Fibroblast of lung (primary cell): Measurements from ENCODE around the gene CYTH4. TPM values are rescaled to one million over a fixed set of nuclear protein-coding genes. Genes with fewer than 3 reads are reported as not detected.

Experiments used
- DNase-seq, 2 donors: peaks; one replicate each; pipeline versions ENCODE4 v3.0.0 to v3.0.0-alpha.2; 2010; ENCODE audit warnings: low read depth in 2 of 2
- H2AFZ ChIP-seq: 2 replicates; pipeline ENCODE4 v1.5.1; 2012; ENCODE audit warnings: low read length, control low read depth, inconsistent platforms
- H3K27ac ChIP-seq: 2 replicates; pipeline ENCODE4 v1.5.1; 2011; ENCODE audit warnings: low read length, control low read depth; ENCODE audit not compliant: insufficient read depth
- H3K27me3 ChIP-seq: 2 replicates; pipeline ENCODE4 v1.5.1; 2011; ENCODE audit warnings: mild to moderate bottlenecking, low read length; ENCODE audit not compliant: control insufficient read depth, insufficient read depth
- H3K36me3 ChIP-seq: 2 replicates; pipeline ENCODE4 v1.5.1; 2011; ENCODE audit warnings: low read length; ENCODE audit not compliant: control insufficient read depth, insufficient read depth
- H3K4me1 ChIP-seq: 2 replicates; pipeline ENCODE4 v1.5.1; 2011; ENCODE audit warnings: low read length; ENCODE audit not compliant: control insufficient read depth, insufficient read depth; ENCODE audit errors: extremely low read depth
- H3K4me2 ChIP-seq: 2 replicates; pipeline ENCODE4 v1.5.1; 2011; ENCODE audit warnings: low read length, control low read depth; ENCODE audit not compliant: insufficient read depth; ENCODE audit errors: extremely low read depth
- H3K4me3 ChIP-seq, 4 experiments: fragments of 200-600 bp in 1 of 4; sonication (generic) in 1 of 4; replicated peaks in 1 of 4; 2 replicates each; pipeline ENCODE4 v1.5.1; 2011 to 2016; ENCODE audit warnings: low read length in 4 of 4, low read depth in 3 of 4, mild to moderate bottlenecking in 3 of 4, control low read depth in 2 of 4, inconsistent platforms in 1 of 4, mixed read lengths in 1 of 4; ENCODE audit not compliant: insufficient read depth in 1 of 4; ENCODE audit errors: control extremely low read depth in 1 of 4
- H3K79me2 ChIP-seq: 2 replicates; pipeline ENCODE4 v1.5.1; 2012; ENCODE audit warnings: mild to moderate bottlenecking, low read length, inconsistent platforms; ENCODE audit not compliant: control insufficient read depth, insufficient read depth
- H3K9ac ChIP-seq: 2 replicates; pipeline ENCODE4 v1.5.1; 2011; ENCODE audit warnings: mild to moderate bottlenecking, low read length, control low read depth; ENCODE audit not compliant: insufficient read depth
- H3K9me3 ChIP-seq: 2 replicates; pipeline ENCODE4 v1.5.1; 2012; ENCODE audit warnings: low read depth, low read length; ENCODE audit not compliant: control insufficient read depth, insufficient read depth
- H4K20me1 ChIP-seq: 2 replicates; pipeline ENCODE4 v1.5.1; 2011; ENCODE audit warnings: low read length; ENCODE audit not compliant: control insufficient read depth, insufficient read depth; ENCODE audit errors: extremely low read depth
- EZH2 ChIP-seq: IDR thresholded peaks from 2 replicates; pipeline ENCODE4 v1.5.1; 2012; ENCODE audit warnings: low read length, control low read depth, mild to moderate bottlenecking; ENCODE audit errors: missing control alignments
- polyA plus RNA-seq, 2 donors: library from polyadenylated mRNA; depleted of rRNA in 1 of 2; stranded (reverse) in 1 of 2; unstranded in 1 of 2; fragments of >200 nt; gene quantifications; 2 replicates each; pipeline ENCODE4 v1.2.1, GENCODE V29; 2011 to 2012; ENCODE audit warnings: missing spikeins in 1 of 2
- total RNA-seq: library from RNA; depleted of rRNA; stranded (reverse); fragments of >200 nt; gene quantifications from 2 replicates; pipeline ENCODE4 v1.2.1, GENCODE V29; 2014
- TF ChIP-seq, protein P1 (sequence below), 2 donors: IDR thresholded peaks in 1 of 2; conservative IDR thresholded peaks in 1 of 2; 1 replicate in 1 of 2; 2 replicates in 1 of 2; pipeline ENCODE4 v1.5.1; 2011 to 2012; ENCODE audit warnings: low read length in 2 of 2, control low read depth in 1 of 2, inconsistent platforms in 1 of 2, low read depth in 1 of 2, mild to moderate bottlenecking in 1 of 2

CYTH4 gene
- total and polyA plus RNA-seq, 2 donors (not counting 1 experiment from before 2014, with no cell fraction given) = under 0.01 TPM; not detected in 1

GRCh38 chr22:37308385-37309200 is 26.3 kb downstream of the CYTH4 start:
- H3K9me3 ChIP-seq = no peaks in the 10 kb centered on the region
- H3K4me1 ChIP-seq = peaks cover 38% of the 10 kb centered on the region
- no peaks in the 10 kb centered on the region for H4K20me1 ChIP-seq
- TF ChIP-seq, protein P1, sequence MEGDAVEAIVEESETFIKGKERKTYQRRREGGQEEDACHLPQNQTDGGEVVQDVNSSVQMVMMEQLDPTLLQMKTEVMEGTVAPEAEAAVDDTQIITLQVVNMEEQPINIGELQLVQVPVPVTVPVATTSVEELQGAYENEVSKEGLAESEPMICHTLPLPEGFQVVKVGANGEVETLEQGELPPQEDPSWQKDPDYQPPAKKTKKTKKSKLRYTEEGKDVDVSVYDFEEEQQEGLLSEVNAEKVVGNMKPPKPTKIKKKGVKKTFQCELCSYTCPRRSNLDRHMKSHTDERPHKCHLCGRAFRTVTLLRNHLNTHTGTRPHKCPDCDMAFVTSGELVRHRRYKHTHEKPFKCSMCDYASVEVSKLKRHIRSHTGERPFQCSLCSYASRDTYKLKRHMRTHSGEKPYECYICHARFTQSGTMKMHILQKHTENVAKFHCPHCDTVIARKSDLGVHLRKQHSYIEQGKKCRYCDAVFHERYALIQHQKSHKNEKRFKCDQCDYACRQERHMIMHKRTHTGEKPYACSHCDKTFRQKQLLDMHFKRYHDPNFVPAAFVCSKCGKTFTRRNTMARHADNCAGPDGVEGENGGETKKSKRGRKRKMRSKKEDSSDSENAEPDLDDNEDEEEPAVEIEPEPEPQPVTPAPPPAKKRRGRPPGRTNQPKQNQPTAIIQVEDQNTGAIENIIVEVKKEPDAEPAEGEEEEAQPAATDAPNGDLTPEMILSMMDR (conservative IDR thresholded peaks at IDR 0.05 in 1 of 2, IDR thresholded peaks at IDR 0.05 in 1 of 2; ENCODE audit: low read depth in 1 of 2, low read length in 2 of 2) = no peak
- no peak for TF ChIP-seq EZH2
- H3K27me3 ChIP-seq = no peaks in the 10 kb centered on the region
- no peak overlapping the region for H3K9ac ChIP-seq
- H3K36me3 ChIP-seq = no peaks in the 10 kb centered on the region
- no peak overlapping the region for H2AFZ ChIP-seq
- H3K79me2 ChIP-seq = no peaks in the 10 kb centered on the region
- H3K27ac ChIP-seq = no peak overlapping the region
- DNase-seq = no peak
- no peak overlapping the region for H3K4me2 ChIP-seq
- no peak overlapping the region for H3K4me3 ChIP-seq

DNA sequence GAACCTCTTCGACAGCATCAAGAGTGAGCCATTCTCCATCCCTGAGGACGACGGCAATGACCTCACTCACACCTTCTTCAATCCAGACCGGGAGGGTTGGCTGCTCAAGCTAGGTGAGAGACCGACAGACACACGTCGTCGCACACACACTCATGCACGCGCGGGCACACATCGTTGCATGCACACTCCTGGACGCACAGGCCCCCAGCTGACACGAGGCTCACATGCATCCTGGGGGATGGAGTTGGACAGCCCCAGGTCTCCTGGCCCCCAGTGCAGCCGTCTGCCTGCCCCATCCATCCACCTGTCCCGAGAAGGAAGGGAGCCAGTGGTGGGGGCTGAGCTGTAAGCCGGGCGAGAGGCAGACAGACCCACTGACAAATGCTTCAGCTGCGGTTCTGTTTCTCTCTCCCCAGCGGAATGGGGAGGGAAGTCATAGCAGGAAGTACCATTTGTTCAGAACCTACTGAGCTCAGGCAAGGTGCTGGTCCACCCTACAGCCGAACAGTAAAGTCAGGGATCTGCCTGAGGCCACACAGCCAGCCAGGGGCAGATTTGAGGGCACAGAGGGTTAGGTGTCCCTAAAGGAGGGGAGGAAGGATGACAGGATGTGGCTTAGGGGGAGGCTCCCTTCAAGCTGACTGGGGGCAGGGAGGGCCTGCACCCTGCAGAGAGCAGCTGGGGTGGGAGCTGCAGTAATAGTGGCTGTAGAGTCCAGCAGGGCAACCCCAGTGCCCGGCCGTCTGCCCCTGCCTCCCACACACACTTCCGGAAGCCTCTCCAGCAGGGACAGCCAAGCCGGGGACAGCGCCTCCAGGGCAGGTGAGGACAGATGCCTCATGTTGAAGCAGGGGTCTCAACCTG is 27.1 kb downstream of the CYTH4 start:
- Histone ChIP-seq H3K79me2 (no peaks in the 10 kb centered on the region), H3K4me1 (peaks cover 34% of the 10 kb centered on the region), H3K9me3 (no peaks in the 10 kb centered on the region), H2AFZ (no peak overlapping the region), H3K27me3 (no peaks in the 10 kb centered on the region), H3K4me2 (no peak overlapping the region), H3K27ac (no peak overlapping the region), H4K20me1 (no peaks in the 10 kb centered on the region), H3K9ac (no peak overlapping the region), H3K36me3 (no peaks in the 10 kb centered on the region), H3K4me3 (no peak overlapping the region)
- DNase-seq = no peak
- TF ChIP-seq EZH2 = no peak
- TF ChIP-seq, protein P1 (conservative IDR thresholded peaks at IDR 0.05 in 1 of 2, IDR thresholded peaks at IDR 0.05 in 1 of 2; ENCODE audit: low read depth in 1 of 2, low read length in 2 of 2) = no peak

GRCh38 chr22:37310075-37310606 is 27.8 kb downstream of the CYTH4 start:
- H3K36me3 ChIP-seq = no peaks in the 10 kb centered on the region
- H3K27ac ChIP-seq = no peak overlapping the region
- H3K4me1 ChIP-seq = peaks cover 28% of the 10 kb centered on the region
- H3K79me2 ChIP-seq = no peaks in the 10 kb centered on the region
- no peak overlapping the region for H3K9ac ChIP-seq
- no peak for DNase-seq
- H2AFZ ChIP-seq = no peak overlapping the region
- H4K20me1 ChIP-seq = no peaks in the 10 kb centered on the region
- no peak for TF ChIP-seq EZH2
- TF ChIP-seq, protein P1 (conservative IDR thresholded peaks at IDR 0.05 in 1 of 2, IDR thresholded peaks at IDR 0.05 in 1 of 2; ENCODE audit: low read depth in 1 of 2, low read length in 2 of 2) = no peak
- H3K27me3 ChIP-seq = no peaks in the 10 kb centered on the region
- H3K9me3 ChIP-seq = no peaks in the 10 kb centered on the region
- no peak overlapping the region for H3K4me3 ChIP-seq
- no peak overlapping the region for H3K4me2 ChIP-seq
